MM.1S (cell line): Measurements from ENCODE around the gene RABGAP1L.

Source experiments
- EZH2 ChIP-seq: fragments of 300-600 bp; sonication (generic); optimal IDR thresholded peaks from 2 replicates; pipeline ENCODE3; 2017; ENCODE audit warnings: low read depth, mild to moderate bottlenecking, antibody characterized with exemption, low read length, mixed read lengths
- TF ChIP-seq, protein P1 (sequence below): fragments of 300-600 bp; sonication (generic); IDR thresholded peaks from 2 replicates; pipeline ENCODE4 v1.5.1; 2016; ENCODE audit warnings: antibody characterized with exemption, low read length, mixed read lengths

DNA sequence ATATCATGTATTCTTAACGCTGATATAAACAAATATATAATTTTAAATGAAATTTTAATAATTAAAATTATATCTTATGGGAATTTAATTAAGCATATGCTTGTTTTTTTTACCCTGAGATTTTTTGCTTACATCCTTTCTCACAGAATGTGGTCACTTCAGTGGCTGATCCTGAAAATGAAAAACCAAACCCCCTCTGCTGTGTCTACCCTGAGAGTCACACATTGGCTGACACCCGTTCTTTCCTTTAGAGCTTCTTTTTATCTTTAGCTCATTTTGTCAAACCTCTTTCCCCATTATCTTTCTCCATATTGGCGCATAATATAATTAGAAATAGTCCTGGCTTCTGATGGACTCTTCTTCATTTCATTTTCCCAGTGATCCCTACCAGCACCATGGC, 829.7 kb downstream of the RABGAP1L start:
- TF ChIP-seq, protein P1, sequence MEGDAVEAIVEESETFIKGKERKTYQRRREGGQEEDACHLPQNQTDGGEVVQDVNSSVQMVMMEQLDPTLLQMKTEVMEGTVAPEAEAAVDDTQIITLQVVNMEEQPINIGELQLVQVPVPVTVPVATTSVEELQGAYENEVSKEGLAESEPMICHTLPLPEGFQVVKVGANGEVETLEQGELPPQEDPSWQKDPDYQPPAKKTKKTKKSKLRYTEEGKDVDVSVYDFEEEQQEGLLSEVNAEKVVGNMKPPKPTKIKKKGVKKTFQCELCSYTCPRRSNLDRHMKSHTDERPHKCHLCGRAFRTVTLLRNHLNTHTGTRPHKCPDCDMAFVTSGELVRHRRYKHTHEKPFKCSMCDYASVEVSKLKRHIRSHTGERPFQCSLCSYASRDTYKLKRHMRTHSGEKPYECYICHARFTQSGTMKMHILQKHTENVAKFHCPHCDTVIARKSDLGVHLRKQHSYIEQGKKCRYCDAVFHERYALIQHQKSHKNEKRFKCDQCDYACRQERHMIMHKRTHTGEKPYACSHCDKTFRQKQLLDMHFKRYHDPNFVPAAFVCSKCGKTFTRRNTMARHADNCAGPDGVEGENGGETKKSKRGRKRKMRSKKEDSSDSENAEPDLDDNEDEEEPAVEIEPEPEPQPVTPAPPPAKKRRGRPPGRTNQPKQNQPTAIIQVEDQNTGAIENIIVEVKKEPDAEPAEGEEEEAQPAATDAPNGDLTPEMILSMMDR = no peak
- no peak for TF ChIP-seq EZH2
